K562 (cell line): ENCODE results near the gene RGS14. TPM values are rescaled to one million over a fixed set of nuclear protein-coding genes. Genes with fewer than 3 reads are reported as not detected.
A peak's percentile ranks its signal among the peaks of the same experiment; 100 is the strongest.

Experiments used
- CGGBP1 ChIP-seq: fragments of 250-450 bp; sonication (Bioruptor Pico); IDR thresholded peaks from 2 replicates; pipeline ENCODE4 v1.9.0; 2021; ENCODE audit warnings: mild to moderate bottlenecking
- CREM ChIP-seq: IDR thresholded peaks from 2 replicates; pipeline ENCODE4 v1.6.1; 2014; ENCODE audit warnings: antibody characterized with exemption, low read depth
- DACH1 ChIP-seq: fragments of 450-650 bp; IDR thresholded peaks from 2 replicates; pipeline ENCODE4 v1.6.1; 2018; ENCODE audit not compliant: partially characterized antibody
- DDX20 ChIP-seq: fragments of 450-650 bp; IDR thresholded peaks from 2 replicates; pipeline ENCODE4 v1.6.1; 2016; ENCODE audit warnings: missing genetic modification characterization, low read depth, mild to moderate bottlenecking, missing compliant biosample characterization, moderate library complexity
- KAT2B ChIP-seq: IDR thresholded peaks from one replicate; pipeline ENCODE4 v1.6.1; 2012; ENCODE audit warnings: low read depth, mild to moderate bottlenecking, control low read depth, inconsistent platforms, low read length, moderate library complexity
- KDM4B ChIP-seq, 2 experiments: fragments of 450-650 bp in 1 of 2; sonication (generic) in 1 of 2; IDR thresholded peaks; 2 replicates each; pipeline ENCODE4 v1.6.1; 2016 to 2017; ENCODE audit warnings: borderline replicate concordance in 2 of 2, antibody characterized with exemption in 1 of 2, low read depth in 1 of 2, mild to moderate bottlenecking in 1 of 2
- MCM7 ChIP-seq, 2 experiments: fragments of 450-650 bp; IDR thresholded peaks; 2 replicates each; pipeline ENCODE4 v1.6.1; 2016 to 2018
- NR1H2 ChIP-seq: sonication (generic); formaldehyde crosslinking; IDR thresholded peaks from 2 replicates; pipeline ENCODE4 v1.4.0; 2020; ENCODE audit warnings: mild to moderate bottlenecking, missing genetic modification reagents
- NUFIP1 ChIP-seq: fragments of 450-650 bp; IDR thresholded peaks from 2 replicates; pipeline ENCODE4 v1.6.1; 2018; ENCODE audit not compliant: partially characterized antibody
- PHF8 ChIP-seq: fragments of 200-600 bp; sonication (generic); IDR thresholded peaks from 2 replicates; pipeline ENCODE4 v1.6.1; 2012; ENCODE audit warnings: mixed run types, mild to moderate bottlenecking, inconsistent platforms, low read length, moderate library complexity, borderline replicate concordance
- TBP ChIP-seq: optimal IDR thresholded peaks from 2 replicates; pipeline ENCODE3; 2011; ENCODE audit warnings: low read depth, low read length, improper control_type of control experiment
- ZFX ChIP-seq: sonication (generic); formaldehyde crosslinking; IDR thresholded peaks from 2 replicates; pipeline ENCODE4 v1.8.0; 2022; ENCODE audit warnings: mild to moderate bottlenecking, missing genetic modification reagents, moderate library complexity
- ZKSCAN1 ChIP-seq: fragments of 150-350 bp; IDR thresholded peaks from 2 replicates; pipeline ENCODE4 v1.6.1; 2016; ENCODE audit warnings: low read depth, low read length
- ZKSCAN8 ChIP-seq: fragments of 200-800 bp; sonication (Bioruptor generic); IDR thresholded peaks from 2 replicates; pipeline ENCODE4 v1.6.1; 2016; ENCODE audit warnings: missing genetic modification characterization, missing compliant biosample characterization
- ZNF134 ChIP-seq: fragments of 250-450 bp; sonication (Bioruptor Pico); conservative IDR thresholded peaks from 2 replicates; pipeline ENCODE4 v1.4.0; 2020
- ZNF146 ChIP-seq: IDR thresholded peaks from one replicate; pipeline ENCODE4 v1.6.1; 2018; ENCODE audit warnings: missing compliant biosample characterization; ENCODE audit not compliant: unreplicated experiment
- ZNF224 ChIP-seq: sonication (generic); formaldehyde crosslinking; IDR thresholded peaks from 2 replicates; pipeline ENCODE4 v1.8.0; 2022; ENCODE audit warnings: mild to moderate bottlenecking, missing genetic modification reagents
- polyA plus RNA-seq, 8 experiments: library from polyadenylated mRNA; depleted of rRNA in 4 of 8; stranded (reverse) in 5 of 8; unstranded in 3 of 8; fragments of >200 nt; fragmentation: Nextera tagmentation in 2 of 8; fragmentation: Illumina TruSeq in 1 of 8; extraction: Ambion mirVana in 2 of 8; extraction: Trizol in 1 of 8; gene quantifications; 2 replicates each; pipeline versions ENCODE4 v1.2.1 to v1.2.3, GENCODE V29; 2011 to 2014; ENCODE audit warnings: inconsistent platforms in 1 of 8, missing spikeins in 1 of 8
- total RNA-seq, 7 experiments: library from RNA; depleted of rRNA in 6 of 7; stranded (reverse); fragments of >200 nt in 6 of 7; fragmentation: Illumina TruSeq in 2 of 7; extraction: Trizol in 2 of 7; gene quantifications; 2 replicates each; pipeline versions ENCODE4 v1.2.1 to v1.2.3, GENCODE V29; 2011 to 2021; ENCODE audit warnings: low replicate concordance in 1 of 7
- TF ChIP-seq, protein P1 (sequence below), 3 experiments: fragments of 200-800 bp in 1 of 3; fragments of 250-450 bp in 1 of 3; fragments of 450-650 bp in 1 of 3; sonication (Bioruptor Pico) in 1 of 3; sonication (Bioruptor generic) in 1 of 3; formaldehyde crosslinking in 1 of 3; IDR thresholded peaks; 2 replicates each; pipeline versions ENCODE4 v1.6.1 to v1.8.0; 2016 to 2022; ENCODE audit warnings: mild to moderate bottlenecking in 2 of 3, missing genetic modification characterization in 2 of 3, missing compliant biosample characterization in 1 of 3, moderate library complexity in 1 of 3
- TF ChIP-seq, protein P2 (sequence below): fragments of 250-450 bp; sonication (Bioruptor Pico); IDR thresholded peaks from 2 replicates; pipeline ENCODE4 v1.5.0; 2021; ENCODE audit warnings: mild to moderate bottlenecking, borderline replicate concordance
- TF ChIP-seq, protein P3 (sequence below): fragments of 450-650 bp; formaldehyde crosslinking; IDR thresholded peaks from 2 replicates; pipeline ENCODE4 v1.4.0; 2020; ENCODE audit warnings: mild to moderate bottlenecking, moderate library complexity

The RGS14 gene
- total and polyA plus RNA-seq, 9 of the 15 experiments (the other 6 are each of a cell fraction or from before 2014, with no cell fraction given) = 0.28 to 75.9 (median 34.5) TPM

- TF ChIP-seq ZNF224 (CRISPR knock-in tag) (no peak), ZNF134 (no peak), ZKSCAN8 (CRISPR knock-in tag) (no peak), KDM4B (IDR thresholded peaks at IDR 0.05; ENCODE audit: borderline replicate concordance in 2 of 2, low read depth in 1 of 2) (no peak), DDX20 (tag) (no peak), NR1H2 (no peak), PHF8 (peak; percentile 50; the same call in 1 of the 2 replicates), MCM7 (IDR thresholded peaks at IDR 0.05) (no peak), CGGBP1 (CRISPR knock-in tag) (no peak), DACH1 (no peak), TBP (no peak), ZNF146 (CRISPR knock-in tag) (no peak), CREM (0 out of 2 replicates have a peak, but pooled peaks have one; percentile 32), ZFX (CRISPR knock-in tag) (peak; percentile 62), KAT2B (no peak), ZKSCAN1 (peak; percentile 67; the same call in 1 of the 2 replicates), NUFIP1 (no peak)
- TF ChIP-seq, protein P1, sequence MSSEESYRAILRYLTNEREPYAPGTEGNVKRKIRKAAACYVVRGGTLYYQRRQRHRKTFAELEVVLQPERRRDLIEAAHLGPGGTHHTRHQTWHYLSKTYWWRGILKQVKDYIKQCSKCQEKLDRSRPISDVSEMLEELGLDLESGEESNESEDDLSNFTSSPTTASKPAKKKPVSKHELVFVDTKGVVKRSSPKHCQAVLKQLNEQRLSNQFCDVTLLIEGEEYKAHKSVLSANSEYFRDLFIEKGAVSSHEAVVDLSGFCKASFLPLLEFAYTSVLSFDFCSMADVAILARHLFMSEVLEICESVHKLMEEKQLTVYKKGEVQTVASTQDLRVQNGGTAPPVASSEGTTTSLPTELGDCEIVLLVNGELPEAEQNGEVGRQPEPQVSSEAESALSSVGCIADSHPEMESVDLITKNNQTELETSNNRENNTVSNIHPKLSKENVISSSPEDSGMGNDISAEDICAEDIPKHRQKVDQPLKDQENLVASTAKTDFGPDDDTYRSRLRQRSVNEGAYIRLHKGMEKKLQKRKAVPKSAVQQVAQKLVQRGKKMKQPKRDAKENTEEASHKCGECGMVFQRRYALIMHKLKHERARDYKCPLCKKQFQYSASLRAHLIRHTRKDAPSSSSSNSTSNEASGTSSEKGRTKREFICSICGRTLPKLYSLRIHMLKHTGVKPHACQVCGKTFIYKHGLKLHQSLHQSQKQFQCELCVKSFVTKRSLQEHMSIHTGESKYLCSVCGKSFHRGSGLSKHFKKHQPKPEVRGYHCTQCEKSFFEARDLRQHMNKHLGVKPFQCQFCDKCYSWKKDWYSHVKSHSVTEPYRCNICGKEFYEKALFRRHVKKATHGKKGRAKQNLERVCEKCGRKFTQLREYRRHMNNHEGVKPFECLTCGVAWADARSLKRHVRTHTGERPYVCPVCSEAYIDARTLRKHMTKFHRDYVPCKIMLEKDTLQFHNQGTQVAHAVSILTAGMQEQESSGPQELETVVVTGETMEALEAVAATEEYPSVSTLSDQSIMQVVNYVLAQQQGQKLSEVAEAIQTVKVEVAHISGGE (CRISPR knock-in tag; IDR thresholded peaks at IDR 0.05) = peak in 2 of 3 experiments; percentile 67 to 92; a peak in 3 of 6 replicates
- TF ChIP-seq, protein P2, sequence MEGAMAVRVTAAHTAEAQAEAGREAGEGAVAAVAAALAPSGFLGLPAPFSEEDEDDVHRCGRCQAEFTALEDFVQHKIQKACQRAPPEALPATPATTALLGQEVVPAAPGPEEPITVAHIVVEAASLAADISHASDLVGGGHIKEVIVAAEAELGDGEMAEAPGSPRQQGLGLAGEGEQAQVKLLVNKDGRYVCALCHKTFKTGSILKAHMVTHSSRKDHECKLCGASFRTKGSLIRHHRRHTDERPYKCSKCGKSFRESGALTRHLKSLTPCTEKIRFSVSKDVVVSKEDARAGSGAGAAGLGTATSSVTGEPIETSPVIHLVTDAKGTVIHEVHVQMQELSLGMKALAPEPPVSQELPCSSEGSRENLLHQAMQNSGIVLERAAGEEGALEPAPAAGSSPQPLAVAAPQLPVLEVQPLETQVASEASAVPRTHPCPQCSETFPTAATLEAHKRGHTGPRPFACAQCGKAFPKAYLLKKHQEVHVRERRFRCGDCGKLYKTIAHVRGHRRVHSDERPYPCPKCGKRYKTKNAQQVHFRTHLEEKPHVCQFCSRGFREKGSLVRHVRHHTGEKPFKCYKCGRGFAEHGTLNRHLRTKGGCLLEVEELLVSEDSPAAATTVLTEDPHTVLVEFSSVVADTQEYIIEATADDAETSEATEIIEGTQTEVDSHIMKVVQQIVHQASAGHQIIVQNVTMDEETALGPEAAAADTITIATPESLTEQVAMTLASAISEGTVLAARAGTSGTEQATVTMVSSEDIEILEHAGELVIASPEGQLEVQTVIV (CRISPR knock-in tag) = no peak
- TF ChIP-seq, protein P3, sequence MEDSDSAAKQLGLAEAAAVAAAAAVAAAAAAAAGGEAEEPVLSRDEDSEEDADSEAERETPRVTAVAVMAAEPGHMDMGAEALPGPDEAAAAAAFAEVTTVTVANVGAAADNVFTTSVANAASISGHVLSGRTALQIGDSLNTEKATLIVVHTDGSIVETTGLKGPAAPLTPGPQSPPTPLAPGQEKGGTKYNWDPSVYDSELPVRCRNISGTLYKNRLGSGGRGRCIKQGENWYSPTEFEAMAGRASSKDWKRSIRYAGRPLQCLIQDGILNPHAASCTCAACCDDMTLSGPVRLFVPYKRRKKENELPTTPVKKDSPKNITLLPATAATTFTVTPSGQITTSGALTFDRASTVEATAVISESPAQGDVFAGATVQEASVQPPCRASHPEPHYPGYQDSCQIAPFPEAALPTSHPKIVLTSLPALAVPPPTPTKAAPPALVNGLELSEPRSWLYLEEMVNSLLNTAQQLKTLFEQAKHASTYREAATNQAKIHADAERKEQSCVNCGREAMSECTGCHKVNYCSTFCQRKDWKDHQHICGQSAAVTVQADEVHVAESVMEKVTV (CRISPR knock-in tag) = no peak
These were observed at the start of gene RGS14 (continued) for GRCh38 chr5:177357459-177358351.
